ENCODE results near the gene ASPA. TPM values are rescaled to one million over a fixed set of nuclear protein-coding genes. Genes with fewer than 3 reads are reported as not detected.

ASPA gene
- total RNA-seq, 2 experiments from 2014 or later: not detected

DNA sequence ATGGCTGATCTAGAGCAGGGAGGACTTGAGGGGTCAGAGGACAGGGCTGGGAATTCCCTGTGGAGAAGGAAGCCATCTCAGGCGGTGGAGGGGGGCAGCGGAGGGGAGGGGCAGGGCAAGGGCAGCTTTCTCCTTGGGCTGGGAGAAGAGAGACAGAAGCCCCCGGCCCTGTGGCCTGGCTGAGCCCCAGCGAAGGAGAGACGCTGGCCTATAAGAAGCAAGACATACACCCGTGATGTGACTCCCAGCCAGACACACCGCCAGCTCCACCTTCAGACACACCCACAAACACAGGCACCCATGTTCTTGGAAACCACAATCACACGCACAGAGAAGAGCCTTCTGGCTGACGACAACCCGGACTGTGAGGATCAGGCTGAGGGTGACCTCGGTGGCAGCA lies 71.8 kb downstream of the ASPA start:
- CTCF ChIA-PET: no interaction called here

DNA sequence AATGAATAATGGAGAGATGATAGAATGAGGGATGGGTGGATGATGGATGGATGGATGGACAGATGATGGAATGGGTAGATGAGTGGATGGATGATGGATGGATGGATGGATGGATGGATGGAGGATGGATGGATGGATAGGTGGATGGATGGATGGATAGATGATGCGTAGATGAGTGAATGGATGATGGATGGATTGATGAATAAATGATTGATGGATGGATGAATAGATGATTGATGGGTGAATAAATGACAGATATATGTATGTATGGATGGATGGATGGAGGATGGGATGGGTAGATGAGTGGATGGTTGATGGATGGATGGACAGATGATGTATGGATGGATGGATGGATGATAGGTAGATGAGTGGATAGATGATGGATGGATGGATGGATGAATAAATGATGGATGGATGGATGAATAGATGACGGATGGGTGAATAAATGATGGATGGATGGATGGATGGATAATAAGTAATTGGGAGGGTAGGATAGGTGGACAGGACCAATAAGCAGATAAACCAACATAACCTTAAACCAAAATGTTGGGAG lies 73.9 kb downstream of the ASPA start:
- H3K9me3 Mint-ChIP-seq: no peaks in the 10 kb centered on the region
- H3K27ac Mint-ChIP-seq: no peak overlapping the region
- no peaks in the 10 kb centered on the region for H3K36me3 Mint-ChIP-seq (ENCODE audit: low read depth)
- no peak for DNase-seq
- H3K4me3 Mint-ChIP-seq: no peak overlapping the region
- ChIA-PET POLR2A (no interaction called here), CTCF (no interaction called here)
- H3K27me3 Mint-ChIP-seq: no peaks in the 10 kb centered on the region
- no peaks in the 10 kb centered on the region for H3K4me1 Mint-ChIP-seq

More for the DNA sequence above, 71.8 kb downstream of the ASPA start:
- Mint-ChIP-seq H3K27me3 (peaks cover 3% of the 10 kb centered on the region), H3K4me3 (no peak overlapping the region), H3K36me3 (ENCODE audit: low read depth) (no peaks in the 10 kb centered on the region), H3K27ac (no peak overlapping the region), H3K4me1 (no peaks in the 10 kb centered on the region), H3K9me3 (no peaks in the 10 kb centered on the region)
- no peak for DNase-seq
- POLR2A ChIA-PET: no interaction called here

DNA sequence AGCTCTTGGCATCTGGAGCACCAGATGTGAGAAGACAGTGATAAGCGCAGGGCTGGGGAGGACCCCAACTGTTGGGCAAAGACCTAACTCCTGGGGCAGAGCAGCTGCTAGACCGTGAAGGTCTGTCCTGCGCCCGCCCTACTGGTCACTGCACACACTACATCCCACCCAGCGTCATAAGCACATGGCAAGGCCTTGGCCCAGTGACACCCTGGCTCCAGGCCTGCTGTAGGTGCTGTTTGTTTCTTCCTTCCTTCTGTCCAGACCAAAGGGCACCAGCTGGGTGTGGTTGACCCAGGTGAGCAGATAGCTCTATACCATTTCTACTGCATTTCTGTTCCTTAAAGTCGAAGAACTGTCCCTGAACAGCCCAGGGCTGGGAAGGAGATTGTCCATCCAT lies 75.4 kb downstream of the ASPA start:
- CTCF ChIA-PET: interaction anchor here (0.6 kb wide), 1 partner anchor 29 kb away, joined by 4 read pairs; no protein-coding TSS in a partner anchor
- H3K27ac Mint-ChIP-seq: no peak overlapping the region
- no peaks in the 10 kb centered on the region for H3K4me1 Mint-ChIP-seq
- no peak overlapping the region for H3K4me3 Mint-ChIP-seq
- POLR2A ChIA-PET: no interaction called here
- H3K27me3 Mint-ChIP-seq: no peaks in the 10 kb centered on the region
- H3K36me3 Mint-ChIP-seq (ENCODE audit: low read depth): no peaks in the 10 kb centered on the region
- no peaks in the 10 kb centered on the region for H3K9me3 Mint-ChIP-seq
- no peak for DNase-seq

DNA sequence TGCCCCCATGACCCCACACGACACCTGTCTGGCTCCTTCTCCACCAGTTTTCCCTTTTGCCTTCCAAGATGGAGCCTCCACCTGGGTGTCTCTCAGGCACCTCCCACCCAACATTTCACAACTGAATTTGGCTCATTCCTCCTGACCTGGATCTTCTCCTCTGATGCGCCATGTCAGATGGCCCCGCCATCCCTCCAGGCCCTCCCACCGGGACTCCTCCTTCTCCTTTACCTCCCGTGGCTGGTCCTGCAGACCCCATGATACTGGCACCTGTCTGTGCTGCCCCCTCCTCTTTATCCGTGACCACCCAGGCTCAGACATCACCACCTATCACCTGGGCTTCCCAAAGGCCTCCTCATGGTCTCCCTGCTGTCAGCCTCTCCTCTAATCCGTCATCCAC lies 77.1 kb downstream of the ASPA start:
- no peak overlapping the region for H3K27ac Mint-ChIP-seq

More for the DNA sequence above, 77.1 kb downstream of the ASPA start:
- no peak for DNase-seq
- POLR2A ChIA-PET: no interaction called here
- Mint-ChIP-seq H3K4me3 (no peak overlapping the region), H3K36me3 (ENCODE audit: low read depth) (no peaks in the 10 kb centered on the region), H3K4me1 (peaks cover 4% of the 10 kb centered on the region), H3K27me3 (no peaks in the 10 kb centered on the region), H3K9me3 (no peaks in the 10 kb centered on the region)
- CTCF ChIA-PET: no interaction called here

Other genes with a start within 250 kb of the ASPA start
- under 1 TPM in 1 of 2 experiments, not detected in 1; 0.40 TPM for gene OR3A1, start 177.6 kb upstream of the ASPA start, total RNA-seq
- 1 to 10 TPM; 1.3 to 1.5 TPM for gene OR3A2, start 89.7 kb upstream of the ASPA start, total RNA-seq
- not detected for gene OR1E1, start 77.6 kb upstream of the ASPA start, total RNA-seq
- not detected for gene OR3A3, start 64.6 kb upstream of the ASPA start, total RNA-seq
- not detected for gene OR1E2, start 42.2 kb upstream of the ASPA start, total RNA-seq
- not detected for gene SPATA22, start 4.2 kb upstream of the ASPA start, total RNA-seq
- gene TRPV3, start 81.8 kb downstream of the ASPA start, total RNA-seq: under 1 TPM; 0.13 to 0.43 TPM
- 1 to 10 TPM; 3.8 to 5.1 TPM for gene TRPV1, start 133.4 kb downstream of the ASPA start, total RNA-seq
- gene SHPK, start 160.3 kb downstream of the ASPA start, total RNA-seq: 10 to 100 TPM; 10.4 TPM
- 10 to 100 TPM; 24.5 to 26.5 TPM for gene CTNS, start 160.8 kb downstream of the ASPA start, total RNA-seq
- gene TAX1BP3, start 192.6 kb downstream of the ASPA start, total RNA-seq: 10 to 100 TPM; 23.2 to 25.0 TPM
- 10 to 100 TPM; 40.4 to 41.6 TPM for gene EMC6, start 192.8 kb downstream of the ASPA start, total RNA-seq
- gene P2RX5, start 220.2 kb downstream of the ASPA start, total RNA-seq: 10 to 100 TPM; 30.8 to 31.1 TPM
- gene HASPIN, start 247.9 kb downstream of the ASPA start, total RNA-seq: 10 to 100 TPM; 23.8 to 25.2 TPM